GM12878 (cell line): ENCODE data around the gene EFNA2. TPM values are rescaled to one million over a fixed set of nuclear protein-coding genes. Genes with fewer than 3 reads are reported as not detected.

Experiments used
- ATF7 ChIP-seq: fragments of 450-650 bp; IDR thresholded peaks from 2 replicates; pipeline ENCODE4 v1.6.1; 2016; ENCODE audit warnings: low read depth, mild to moderate bottlenecking
- EGR1 ChIP-seq, 2 experiments: IDR thresholded peaks; 1 replicate in 1 of 2; 2 replicates in 1 of 2; pipeline ENCODE4 v1.6.1; 2011 to 2012; ENCODE audit warnings: low read depth in 2 of 2, low read length in 2 of 2, borderline replicate concordance in 1 of 2, mild to moderate bottlenecking in 1 of 2, moderate library complexity in 1 of 2
- FOXM1 ChIP-seq: IDR thresholded peaks from 2 replicates; pipeline ENCODE4 v1.6.1; 2012; ENCODE audit warnings: low read depth, mild to moderate bottlenecking, inconsistent platforms, low read length, moderate library complexity
- HSF1 ChIP-seq: fragments of 150-350 bp; IDR thresholded peaks from 2 replicates; pipeline ENCODE4 v1.6.1; 2014; ENCODE audit warnings: mild to moderate bottlenecking, low read depth, low read length
- MEF2A ChIP-seq: IDR thresholded peaks from 2 replicates; pipeline ENCODE4 v1.6.1; 2011; ENCODE audit warnings: low read depth, mild to moderate bottlenecking, low read length, moderate library complexity; ENCODE audit not compliant: insufficient read depth
- MLLT1 ChIP-seq: fragments of 450-650 bp; IDR thresholded peaks from 2 replicates; pipeline ENCODE4 v1.6.1; 2016; ENCODE audit warnings: mild to moderate bottlenecking
- MTA2 ChIP-seq: fragments of 450-650 bp; IDR thresholded peaks from 2 replicates; pipeline ENCODE4 v1.6.1; 2016; ENCODE audit warnings: low read depth, mild to moderate bottlenecking, moderate library complexity
- MYB ChIP-seq: fragments of 150-350 bp; IDR thresholded peaks from 2 replicates; pipeline ENCODE4 v1.6.1; 2014; ENCODE audit warnings: mild to moderate bottlenecking, low read depth, low read length, borderline replicate concordance
- PBX3 ChIP-seq: IDR thresholded peaks from 2 replicates; pipeline ENCODE4 v1.6.1; 2011; ENCODE audit warnings: mild to moderate bottlenecking, low read depth, low read length, moderate library complexity; ENCODE audit not compliant: insufficient replicate concordance
- SMARCA5 ChIP-seq: fragments of 450-650 bp; IDR thresholded peaks from 2 replicates; pipeline ENCODE4 v1.6.1; 2017; ENCODE audit warnings: mild to moderate bottlenecking
- polyA plus RNA-seq, 11 experiments: library from polyadenylated mRNA; depleted of rRNA in 4 of 11; unstranded in 6 of 11; stranded (reverse) in 5 of 11; fragments of >200 nt; fragmentation: Nextera tagmentation in 4 of 11; fragmentation: Illumina TruSeq in 1 of 11; extraction: Ambion mirVana in 4 of 11; extraction: Trizol in 1 of 11; gene quantifications; 1 replicate in 1 of 11; 2 replicates in 10 of 11; pipeline versions ENCODE4 v1.2.1 to v1.2.3, GENCODE V29; 2011 to 2016; ENCODE audit warnings: inconsistent platforms in 2 of 11, missing spikeins in 2 of 11, low read depth in 1 of 11
- total RNA-seq, 4 experiments: library from RNA; depleted of rRNA in 3 of 4; stranded (reverse); fragments of >200 nt in 3 of 4; fragmentation: Illumina TruSeq in 1 of 4; extraction: Trizol in 1 of 4; gene quantifications; 2 replicates each; pipeline versions ENCODE4 v1.2.1 to v1.2.3, GENCODE V29; 2013 to 2021

Gene EFNA2
- total and polyA plus RNA-seq, 10 of the 15 experiments (the other 5 are each of a cell fraction or from before 2014, with no cell fraction given): not detected

GRCh38 chr19:1275976-1276627 lies 9.6 kb upstream of the EFNA2 start (continued):
- TF ChIP-seq ATF7 (peak; percentile 68), MLLT1 (0 out of 2 replicates have a peak, but pooled peaks have one; percentile 28), HSF1 (no peak), EGR1 (IDR thresholded peaks at IDR 0.05; ENCODE audit: borderline replicate concordance in 1 of 2, low read depth in 2 of 2, low read length in 2 of 2) (peak in 1 of 2 experiments; percentile 1; a peak in 2 of 3 replicates), SMARCA5 (peak; percentile 6; the same call in 1 of the 2 replicates), MEF2A (no peak), MYB (no peak), MTA2 (no peak), PBX3 (no peak), FOXM1 (no peak)
